Ascending aorta (tissue), 2 donors: ENCODE data around the gene NAA40. TPM values are rescaled to one million over a fixed set of nuclear protein-coding genes. Genes with fewer than 3 reads are reported as not detected.
A peak's percentile ranks its signal among the peaks of the same experiment; 100 is the strongest.

Experiments
- DNase-seq, 2 donors: peaks; one replicate each; pipeline ENCODE4 v3.0.0-alpha.2; 2019; ENCODE audit warnings: low spot score in 2 of 2
- H3K27ac ChIP-seq, 2 donors: fragments of 200-600 bp; sonication (generic); one replicate each; pipeline ENCODE4 v1.5.1; 2016 to 2017; ENCODE audit warnings: mild to moderate bottlenecking in 1 of 2
- H3K27me3 ChIP-seq: fragments of 200-600 bp; sonication (generic); one replicate; pipeline ENCODE4 v1.5.1; 2017
- H3K36me3 ChIP-seq, 2 donors: fragments of 200-600 bp; sonication (generic); one replicate each; pipeline ENCODE4 v1.5.1; 2016
- H3K4me1 ChIP-seq, 2 donors: fragments of 200-600 bp; sonication (generic); one replicate each; pipeline ENCODE4 v1.5.1; 2016 to 2017; ENCODE audit warnings: mild to moderate bottlenecking in 1 of 2
- H3K4me3 ChIP-seq, 2 donors: fragments of 200-600 bp; sonication (generic); one replicate each; pipeline ENCODE4 v1.5.1; 2016 to 2017; ENCODE audit warnings: mild to moderate bottlenecking in 1 of 2
- H3K9me3 ChIP-seq, 2 donors: fragments of 200-600 bp; sonication (generic); one replicate each; pipeline ENCODE4 v1.5.1; 2016
- intact Hi-C: fragments of 100-400 bp; cut with DNase I; formaldehyde crosslinking; loops from one replicate; pipeline ENCODE4 v1.15.1; 2023
- total RNA-seq: library from RNA; depleted of rRNA; stranded (reverse); fragments of >200 nt; gene quantifications from one replicate; pipeline ENCODE4 v1.1.0, GENCODE V29; 2016
- TF ChIP-seq, protein P1 (sequence below), 3 experiments: fragments of 200-600 bp in 2 of 3; fragments of 450-650 bp in 1 of 3; sonication (generic) in 2 of 3; IDR thresholded peaks; one replicate each; pipeline ENCODE4 v1.5.1; 2016 to 2019; ENCODE audit warnings: antibody characterized with exemption in 3 of 3, mild to moderate bottlenecking in 1 of 3, moderate library complexity in 1 of 3

The NAA40 gene
- total RNA-seq, 1 donor from 2014 or later: 3.1 TPM

DNA sequence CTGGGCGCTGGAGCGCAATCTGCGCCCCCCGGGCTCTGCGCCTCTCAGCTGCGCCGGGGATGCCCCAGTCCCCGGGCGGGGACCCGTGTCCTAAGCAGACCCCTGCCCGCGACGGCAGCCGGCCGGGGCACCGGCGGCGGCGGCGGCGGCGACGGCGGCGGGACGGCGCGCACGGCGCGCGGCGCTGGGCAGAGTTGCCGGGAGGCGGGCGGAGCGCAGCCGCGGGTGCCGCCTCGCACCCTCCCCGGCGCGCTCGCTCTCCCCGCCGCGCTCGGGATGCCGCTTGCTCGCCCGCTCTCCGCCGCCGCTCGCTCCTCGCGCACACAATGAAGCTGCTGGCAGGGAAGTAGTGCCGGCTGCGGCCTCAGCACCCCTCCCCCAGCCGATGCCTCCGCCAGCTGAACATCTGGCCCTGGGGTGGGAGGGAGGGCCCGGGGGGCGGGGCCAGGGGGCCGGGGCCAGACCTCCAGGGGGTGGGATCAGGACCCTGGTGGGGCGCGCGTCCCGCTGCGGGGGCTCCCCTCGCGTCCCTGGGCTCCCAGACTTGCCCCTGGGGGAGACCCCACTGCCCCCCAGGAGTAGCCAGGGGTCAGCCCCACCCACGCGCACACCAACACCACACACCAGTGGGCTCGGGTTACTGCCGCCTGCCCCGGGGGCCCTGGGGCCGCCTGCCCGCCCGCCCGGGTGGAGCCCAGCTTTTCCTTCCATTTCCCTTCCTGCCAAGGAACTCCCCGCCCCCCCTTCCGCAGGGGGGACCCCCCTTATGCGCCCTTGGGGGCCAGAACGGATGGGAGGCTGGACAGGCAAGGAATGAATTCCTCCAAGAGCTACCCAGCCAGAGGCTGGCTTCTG, 21.7 kb upstream of the NAA40 start, which contains the start of gene RCOR2:
Gene RCOR2, minus strand, starts transcription at position 328 of the 855 bp plus-strand sequence. CDS start 708 bp downstream, outside the sequence.
- Histone ChIP-seq H3K36me3 (no peaks in the 10 kb centered on the region), H3K27ac (peak within 1 kb of the TSS; percentile 90 to 92), H3K4me3 (peak within 1 kb of the TSS; percentile 63 to 67), H3K9me3 (no peaks in the 10 kb centered on the region), H3K4me1 (peaks cover 23 to 41% of the 10 kb centered on the region in 2 donors), H3K27me3 (no peaks in the 10 kb centered on the region)
- TF ChIP-seq, protein P1, sequence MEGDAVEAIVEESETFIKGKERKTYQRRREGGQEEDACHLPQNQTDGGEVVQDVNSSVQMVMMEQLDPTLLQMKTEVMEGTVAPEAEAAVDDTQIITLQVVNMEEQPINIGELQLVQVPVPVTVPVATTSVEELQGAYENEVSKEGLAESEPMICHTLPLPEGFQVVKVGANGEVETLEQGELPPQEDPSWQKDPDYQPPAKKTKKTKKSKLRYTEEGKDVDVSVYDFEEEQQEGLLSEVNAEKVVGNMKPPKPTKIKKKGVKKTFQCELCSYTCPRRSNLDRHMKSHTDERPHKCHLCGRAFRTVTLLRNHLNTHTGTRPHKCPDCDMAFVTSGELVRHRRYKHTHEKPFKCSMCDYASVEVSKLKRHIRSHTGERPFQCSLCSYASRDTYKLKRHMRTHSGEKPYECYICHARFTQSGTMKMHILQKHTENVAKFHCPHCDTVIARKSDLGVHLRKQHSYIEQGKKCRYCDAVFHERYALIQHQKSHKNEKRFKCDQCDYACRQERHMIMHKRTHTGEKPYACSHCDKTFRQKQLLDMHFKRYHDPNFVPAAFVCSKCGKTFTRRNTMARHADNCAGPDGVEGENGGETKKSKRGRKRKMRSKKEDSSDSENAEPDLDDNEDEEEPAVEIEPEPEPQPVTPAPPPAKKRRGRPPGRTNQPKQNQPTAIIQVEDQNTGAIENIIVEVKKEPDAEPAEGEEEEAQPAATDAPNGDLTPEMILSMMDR (IDR thresholded peaks at IDR 0.05): no peak
- peak in 1 of 2 donors; percentile 85 for DNase-seq
- intact Hi-C loops: loop anchor here (1.0 kb wide), 1 partner anchor 28 kb away; no protein-coding TSS in a partner anchor

- peak; percentile 50 to 86 for DNase-seq
- Histone ChIP-seq H3K4me1 (peaks cover 23 to 41% of the 10 kb centered on the region in 2 donors), H3K27ac (peak overlapping the region; percentile 90 to 92), H3K27me3 (no peaks in the 10 kb centered on the region), H3K4me3 (peak overlapping the region; percentile 63 to 67), H3K9me3 (no peaks in the 10 kb centered on the region), H3K36me3 (no peaks in the 10 kb centered on the region)
- intact Hi-C loops: loop anchor here (1.0 to 2.0 kb wide), 3 partner anchors 20 to 45 kb away; no protein-coding TSS in a partner anchor
- TF ChIP-seq, protein P1 (IDR thresholded peaks at IDR 0.05): no peak
Observed at GRCh38 chr11:63917692-63918506, 20.9 kb upstream of the NAA40 start.

GRCh38 chr11:63918507-63919191, 20.2 kb upstream of the NAA40 start:
- peaks cover 23 to 41% of the 10 kb centered on the region in 2 donors for H3K4me1 ChIP-seq
- H3K36me3 ChIP-seq: no peaks in the 10 kb centered on the region
- intact Hi-C loops: loop anchor here (1.0 to 2.0 kb wide), 2 partner anchors 20 to 46 kb away; no protein-coding TSS in a partner anchor
- no peak for DNase-seq
- H3K27ac ChIP-seq: peak overlapping the region; percentile 90 to 92
- peak overlapping the region; percentile 63 to 67 for H3K4me3 ChIP-seq
- H3K9me3 ChIP-seq: no peaks in the 10 kb centered on the region
- TF ChIP-seq, protein P1 (IDR thresholded peaks at IDR 0.05): no peak
- H3K27me3 ChIP-seq: no peaks in the 10 kb centered on the region

DNA sequence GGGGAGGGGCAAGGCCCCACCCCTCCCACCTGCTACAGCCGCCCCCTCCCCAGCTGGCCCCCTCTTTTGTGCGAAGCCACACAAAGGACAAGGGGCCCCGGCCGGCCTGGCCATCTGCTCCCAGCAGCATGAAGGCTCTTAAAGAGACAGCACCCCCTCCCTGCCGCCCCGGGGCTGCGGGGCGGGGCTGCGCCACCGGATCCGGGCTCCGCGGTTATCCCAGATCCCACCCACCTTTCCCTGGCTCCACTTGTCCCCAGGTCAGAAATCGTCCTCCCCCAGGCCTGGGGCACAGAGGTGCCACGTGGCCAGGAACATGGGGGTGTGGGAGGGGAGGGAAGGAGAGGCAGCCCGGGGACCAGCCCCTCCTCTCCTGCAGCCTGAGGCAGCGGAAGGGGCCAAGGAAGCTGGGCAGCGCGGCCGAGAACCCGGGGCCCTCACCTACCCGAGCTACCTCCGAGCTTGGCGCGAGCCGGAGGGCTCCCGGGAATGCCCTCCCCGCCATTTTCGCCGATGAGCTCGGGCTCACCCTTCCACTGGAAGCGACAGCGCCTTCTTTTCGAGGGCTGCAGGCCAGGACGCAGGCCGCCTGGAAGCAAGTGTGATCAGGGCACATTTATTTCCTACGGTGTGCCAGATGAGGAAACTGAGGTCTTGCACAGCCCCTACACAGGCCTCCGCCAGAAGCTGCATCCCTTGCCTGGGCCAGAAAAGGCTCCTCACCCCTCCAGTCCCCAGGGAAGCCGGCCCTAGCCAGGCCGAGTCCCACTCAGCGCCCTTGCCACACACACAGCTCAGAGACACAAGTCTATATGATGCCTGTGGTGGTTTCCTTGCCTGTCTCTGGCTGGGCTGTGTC, 19.3 kb upstream of the NAA40 start:
- peaks cover 23 to 41% of the 10 kb centered on the region in 2 donors for H3K4me1 ChIP-seq
- no peak for DNase-seq
- H3K9me3 ChIP-seq: no peaks in the 10 kb centered on the region
- peak overlapping the region; percentile 7 to 67 for H3K4me3 ChIP-seq
- peak overlapping the region; percentile 90 to 92 for H3K27ac ChIP-seq
- intact Hi-C loops: loop anchor here (1.0 to 2.0 kb wide), 2 partner anchors 47 to 81 kb away; no protein-coding TSS in a partner anchor
- TF ChIP-seq, protein P1 (IDR thresholded peaks at IDR 0.05): no peak
- no peaks in the 10 kb centered on the region for H3K27me3 ChIP-seq
- H3K36me3 ChIP-seq: no peaks in the 10 kb centered on the region
